KBM-7 (cell line): ENCODE data around the gene KCNH8.

Experiments
- DNase-seq: peaks from one replicate; pipeline ENCODE4 v3.0.0-alpha.2; 2015
- in situ Hi-C: fragments of 300-500 bp; cut with MboI; formaldehyde crosslinking; loops from 2 replicates; pipeline ENCODE4 v1.14.3; 2020; ENCODE audit warnings: low sequenced_read_pairs, low pct_unique_long_range_greater_than_20kb, mixed read lengths

The KCNH8 gene

DNA sequence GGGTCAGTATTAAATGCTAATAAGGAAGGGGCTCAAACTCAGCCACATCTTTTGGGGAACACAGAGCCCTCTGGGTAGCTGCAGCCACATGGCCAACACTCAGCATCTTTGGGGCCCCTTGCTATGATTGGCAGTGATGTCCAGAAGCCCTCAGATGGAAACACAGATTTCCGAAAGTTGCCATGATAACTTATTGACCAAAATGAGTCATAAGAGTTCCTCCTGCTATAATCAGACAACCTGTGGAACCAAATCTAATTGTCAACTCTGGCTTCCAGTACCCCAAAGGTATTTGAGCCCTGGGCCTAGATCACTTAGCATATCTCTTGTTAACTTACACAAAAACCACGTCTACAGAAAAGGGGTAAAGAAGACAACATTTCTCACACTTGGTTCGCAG lies 392.2 kb downstream of the KCNH8 start:
- no peak for DNase-seq
- in situ Hi-C loops: no loop called here

DNA sequence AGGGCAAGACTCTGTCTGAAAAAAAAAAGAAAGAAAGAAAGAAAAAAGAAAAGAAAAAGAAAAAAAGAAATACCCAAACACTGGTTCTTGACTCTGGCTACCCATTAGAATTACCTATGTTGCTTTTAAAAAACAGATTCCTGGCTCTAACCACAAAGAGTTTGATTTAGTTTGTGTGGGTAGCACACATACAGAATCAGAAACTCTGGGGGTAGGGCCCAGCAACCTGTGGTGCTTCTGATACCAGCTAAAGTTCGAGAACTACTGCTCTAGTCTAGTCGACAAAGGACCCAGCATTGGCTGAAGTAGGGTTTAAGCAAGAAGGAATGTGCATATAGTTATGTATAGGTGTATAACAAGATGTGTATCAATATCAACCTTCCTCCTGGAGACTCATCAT lies 393.0 kb downstream of the KCNH8 start:
- in situ Hi-C loops: no loop called here
- DNase-seq: no peak

DNA sequence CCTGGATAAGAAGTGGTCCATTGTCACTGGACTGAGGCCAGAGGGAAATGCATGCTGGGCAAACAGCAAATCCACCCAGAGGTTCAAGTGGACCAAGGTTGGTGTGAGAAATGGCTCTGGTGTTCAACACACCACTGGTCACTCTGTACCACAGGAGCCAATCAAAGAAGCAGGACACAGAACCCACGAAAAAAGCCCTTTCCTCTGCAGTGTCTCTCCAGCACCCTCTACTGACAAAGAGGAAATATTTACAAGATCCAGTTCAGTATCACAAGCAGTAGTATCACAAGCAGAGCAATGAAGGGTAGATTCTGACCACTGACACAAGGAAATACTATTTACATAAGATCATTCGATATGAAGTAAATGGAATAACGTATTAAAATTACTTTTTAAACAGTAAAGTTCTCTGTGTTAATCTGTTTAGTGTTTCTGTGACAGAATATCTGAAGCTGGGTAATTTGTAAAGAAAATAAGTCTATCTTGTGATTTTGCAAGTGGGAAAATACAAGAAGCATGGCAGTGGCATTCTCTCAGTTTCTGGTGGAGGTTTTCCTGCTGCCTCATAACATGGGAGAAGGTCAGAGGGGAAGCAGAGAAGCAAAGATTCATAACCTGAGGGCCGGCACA lies 395.0 kb downstream of the KCNH8 start:
- in situ Hi-C loops: no loop called here

DNA sequence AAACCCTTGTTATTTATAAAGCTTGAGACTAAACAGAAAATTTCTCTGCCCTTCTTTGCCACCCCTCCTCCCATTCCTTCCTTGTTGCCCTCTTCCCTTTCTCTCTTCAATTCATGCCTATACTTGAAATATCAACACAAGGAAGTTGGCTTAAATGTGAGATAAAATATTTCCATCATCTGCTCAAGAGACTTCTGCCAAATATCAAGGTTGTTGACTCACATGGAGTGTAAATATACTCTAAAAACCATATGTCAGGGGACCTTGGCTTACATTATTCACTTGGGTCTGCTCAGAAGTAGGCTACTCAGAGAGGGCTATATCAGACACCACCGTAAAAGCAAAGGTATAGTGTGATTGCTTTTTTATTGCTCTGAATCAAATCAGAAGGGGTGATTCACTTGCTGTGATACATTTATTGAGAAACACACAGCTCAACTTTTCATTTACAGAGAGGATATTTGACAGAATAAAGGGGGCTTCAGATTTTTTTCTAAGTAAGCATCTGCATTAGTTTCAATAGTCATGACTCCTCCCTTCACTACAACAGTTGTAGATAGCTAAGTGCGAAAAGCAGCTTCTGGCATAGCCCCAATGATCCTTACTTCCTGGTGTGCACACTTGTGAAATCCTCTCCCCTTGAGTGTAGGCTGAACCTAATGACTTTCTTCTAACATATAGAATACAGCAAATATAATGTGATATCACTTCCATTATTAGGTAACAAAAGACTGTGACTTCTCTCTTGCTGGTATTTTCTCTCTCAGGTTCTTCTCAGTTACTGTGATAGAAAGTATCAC lies 399.6 kb downstream of the KCNH8 start:
- in situ Hi-C loops: no loop called here
- DNase-seq: no peak

More for the DNA sequence above, 395.0 kb downstream of the KCNH8 start:
- peak; percentile 26 for DNase-seq

DNA sequence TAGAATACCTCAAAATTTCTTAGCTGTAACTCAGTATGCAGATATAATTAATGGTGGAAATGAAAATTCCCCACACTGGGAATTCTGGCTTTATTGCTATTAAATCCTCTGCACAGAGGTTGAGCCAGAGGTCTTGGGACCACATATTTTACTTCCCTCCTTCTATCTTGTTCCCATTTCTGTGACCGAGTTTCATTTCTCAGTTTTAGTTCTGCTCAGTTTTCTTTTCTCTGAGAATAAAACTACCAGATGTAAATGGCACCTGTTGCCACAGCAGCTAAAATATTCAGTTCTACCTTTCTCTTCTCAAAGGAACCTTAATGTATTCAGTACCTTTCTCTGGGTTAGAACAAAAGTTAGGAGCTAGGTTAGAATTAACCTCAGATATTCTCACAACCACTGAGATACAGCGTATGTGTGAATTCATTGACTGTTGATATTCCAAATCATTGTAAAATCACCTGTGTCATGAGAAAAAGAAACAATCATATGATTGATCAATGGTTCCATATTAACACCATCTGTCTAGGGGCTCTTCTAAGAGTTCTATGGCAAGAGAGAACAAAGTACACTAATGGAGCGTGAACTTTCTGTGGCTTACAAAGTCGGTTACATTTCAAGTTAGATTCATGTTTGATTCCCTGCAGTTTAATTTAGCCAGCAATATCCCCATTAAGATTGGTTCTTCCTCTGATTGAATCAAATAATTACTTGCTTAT lies 411.6 kb downstream of the KCNH8 start:
- DNase-seq: no peak
- in situ Hi-C loops: no loop called here

DNA sequence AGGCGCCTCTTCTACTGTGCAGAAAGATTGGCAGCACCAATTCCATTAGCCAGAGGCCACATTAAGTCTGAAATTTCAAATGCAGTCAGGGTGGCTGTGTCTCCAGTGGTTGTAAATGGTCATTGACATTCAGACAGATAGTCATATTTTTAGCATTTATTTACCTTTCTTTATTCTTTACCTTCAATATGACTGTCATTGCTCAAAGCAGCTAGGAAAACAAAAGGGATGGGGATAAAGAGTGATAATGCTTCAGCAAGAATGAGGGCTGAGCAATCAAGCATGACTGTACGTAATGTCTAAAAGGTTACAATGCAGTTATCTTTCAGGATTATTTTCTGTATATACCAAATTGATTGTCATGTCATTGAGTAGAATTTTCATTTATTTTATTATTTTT lies 425.3 kb downstream of the KCNH8 start:
- DNase-seq: no peak
- in situ Hi-C loops: no loop called here

DNA sequence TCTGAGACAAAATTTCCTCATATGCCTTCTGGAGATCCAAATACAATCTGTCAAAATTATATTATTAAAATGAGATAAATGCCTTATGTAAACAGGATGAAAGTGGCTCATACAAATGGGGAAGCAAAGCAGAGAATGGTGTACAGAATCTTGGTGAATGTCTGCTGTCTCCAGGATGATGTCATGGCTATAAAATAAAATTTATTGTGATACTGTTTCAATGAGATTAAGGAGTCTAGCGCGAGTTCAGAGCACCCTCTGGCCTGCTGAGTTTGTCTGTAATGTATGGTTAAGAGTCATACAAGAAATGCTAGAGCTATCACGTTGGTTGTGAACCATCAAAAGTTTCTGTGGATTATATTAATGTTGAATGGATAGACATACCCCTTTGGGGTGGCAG lies 426.0 kb downstream of the KCNH8 start:
- no peak for DNase-seq
- in situ Hi-C loops: no loop called here

DNA sequence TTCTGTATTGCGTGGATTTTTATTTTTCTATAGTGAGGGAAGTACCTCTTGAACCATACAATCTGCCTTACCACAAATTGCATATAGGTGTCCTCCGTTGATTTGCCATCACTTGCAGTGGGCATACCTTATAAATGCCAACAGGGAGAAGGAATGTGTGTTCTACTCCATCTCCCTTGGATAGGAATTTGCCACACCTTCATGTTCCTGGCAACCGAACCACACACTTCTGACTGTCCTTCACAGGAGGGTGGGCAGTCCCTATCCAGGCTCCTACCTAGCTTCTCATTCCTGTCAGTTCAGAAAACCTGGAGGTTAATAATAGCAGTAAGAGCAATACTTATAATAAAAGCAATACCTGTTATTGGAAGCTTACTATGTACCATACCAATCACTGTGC lies 428.0 kb downstream of the KCNH8 start:
- no peak for DNase-seq
- in situ Hi-C loops: no loop called here
